Osteoblast (primary cell): Measurements from ENCODE around the gene MYCN. TPM values are rescaled to one million over a fixed set of nuclear protein-coding genes. Genes with fewer than 3 reads are reported as not detected.
A peak's percentile ranks its signal among the peaks of the same experiment; 100 is the strongest.

ENCODE experiments used
- DNase-seq: peaks from one replicate; pipeline ENCODE4 v3.0.0; 2011; ENCODE audit warnings: low spot score, mixed read lengths; ENCODE audit not compliant: insufficient read length; ENCODE audit errors: missing footprints
- H2AFZ ChIP-seq: 2 replicates; pipeline ENCODE4 v1.6.0; 2011; ENCODE audit warnings: mild to moderate bottlenecking, low read length
- H3K27ac ChIP-seq: 2 replicates; pipeline ENCODE4 v1.5.1; 2011; ENCODE audit warnings: mild to moderate bottlenecking, low read depth, low read length, moderate library complexity
- H3K27me3 ChIP-seq: 2 replicates; pipeline ENCODE4 v1.6.0; 2012; ENCODE audit warnings: mild to moderate bottlenecking, control low read depth, inconsistent platforms, low read length, moderate library complexity; ENCODE audit not compliant: insufficient read depth
- H3K36me3 ChIP-seq: 2 replicates; pipeline ENCODE4 v1.5.1; 2011; ENCODE audit warnings: mild to moderate bottlenecking, low read length, control low read depth, moderate library complexity; ENCODE audit not compliant: insufficient read depth
- H3K4me1 ChIP-seq: 2 replicates; pipeline ENCODE4 v1.5.1; 2011; ENCODE audit warnings: mild to moderate bottlenecking, low read length, control low read depth, moderate library complexity; ENCODE audit not compliant: insufficient read depth
- H3K4me2 ChIP-seq: 2 replicates; pipeline ENCODE4 v1.6.0; 2011; ENCODE audit warnings: mild to moderate bottlenecking, low read length; ENCODE audit not compliant: insufficient read depth
- H3K4me3 ChIP-seq: fragments of 200-600 bp; sonication (generic); 3 replicates; pipeline ENCODE4 v1.5.1; 2012; ENCODE audit warnings: mild to moderate bottlenecking, low read length, inconsistent platforms; ENCODE audit not compliant: insufficient read depth
- H3K79me2 ChIP-seq: 2 replicates; pipeline ENCODE4 v1.6.0; 2012; ENCODE audit warnings: mild to moderate bottlenecking, low read length, control low read depth, inconsistent platforms; ENCODE audit not compliant: insufficient read depth
- H3K9me3 ChIP-seq: 2 replicates; pipeline ENCODE4 v1.5.1; 2011; ENCODE audit warnings: low read depth, low read length, control low read depth
- H4K20me1 ChIP-seq: 2 replicates; pipeline ENCODE4 v1.6.0; 2012; ENCODE audit warnings: mild to moderate bottlenecking, low read length, control low read depth; ENCODE audit not compliant: insufficient read depth
- total RNA-seq: library from RNA; depleted of rRNA; stranded (reverse); fragments of >200 nt; gene quantifications from 2 replicates; pipeline ENCODE4 v1.2.3, GENCODE V29; 2012
- TF ChIP-seq, protein P1 (sequence below): IDR thresholded peaks from 2 replicates; pipeline ENCODE4 v1.5.1; 2011; ENCODE audit warnings: mild to moderate bottlenecking, low read depth, low read length, moderate library complexity; ENCODE audit errors: extremely low read depth

Gene MYCN
- total RNA-seq, 1 donor = not detected

GRCh38 chr2:15967415-15968279 lies 27.3 kb downstream of the MYCN start:
- Histone ChIP-seq H3K27ac (no peak overlapping the region), H2AFZ (no peak overlapping the region), H3K4me2 (no peak overlapping the region), H3K36me3 (no peaks in the 10 kb centered on the region), H4K20me1 (no peaks in the 10 kb centered on the region), H3K4me3 (no peak overlapping the region), H3K79me2 (no peaks in the 10 kb centered on the region), H3K9me3 (no peaks in the 10 kb centered on the region), H3K27me3 (no peaks in the 10 kb centered on the region), H3K4me1 (no peaks in the 10 kb centered on the region)
- TF ChIP-seq, protein P1, sequence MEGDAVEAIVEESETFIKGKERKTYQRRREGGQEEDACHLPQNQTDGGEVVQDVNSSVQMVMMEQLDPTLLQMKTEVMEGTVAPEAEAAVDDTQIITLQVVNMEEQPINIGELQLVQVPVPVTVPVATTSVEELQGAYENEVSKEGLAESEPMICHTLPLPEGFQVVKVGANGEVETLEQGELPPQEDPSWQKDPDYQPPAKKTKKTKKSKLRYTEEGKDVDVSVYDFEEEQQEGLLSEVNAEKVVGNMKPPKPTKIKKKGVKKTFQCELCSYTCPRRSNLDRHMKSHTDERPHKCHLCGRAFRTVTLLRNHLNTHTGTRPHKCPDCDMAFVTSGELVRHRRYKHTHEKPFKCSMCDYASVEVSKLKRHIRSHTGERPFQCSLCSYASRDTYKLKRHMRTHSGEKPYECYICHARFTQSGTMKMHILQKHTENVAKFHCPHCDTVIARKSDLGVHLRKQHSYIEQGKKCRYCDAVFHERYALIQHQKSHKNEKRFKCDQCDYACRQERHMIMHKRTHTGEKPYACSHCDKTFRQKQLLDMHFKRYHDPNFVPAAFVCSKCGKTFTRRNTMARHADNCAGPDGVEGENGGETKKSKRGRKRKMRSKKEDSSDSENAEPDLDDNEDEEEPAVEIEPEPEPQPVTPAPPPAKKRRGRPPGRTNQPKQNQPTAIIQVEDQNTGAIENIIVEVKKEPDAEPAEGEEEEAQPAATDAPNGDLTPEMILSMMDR = no peak
- peak; percentile 62 for DNase-seq

- Histone ChIP-seq H3K9me3 (no peaks in the 10 kb centered on the region), H4K20me1 (no peaks in the 10 kb centered on the region), H3K27me3 (no peaks in the 10 kb centered on the region), H3K36me3 (no peaks in the 10 kb centered on the region), H2AFZ (no peak overlapping the region), H3K79me2 (no peaks in the 10 kb centered on the region), H3K4me1 (no peaks in the 10 kb centered on the region), H3K27ac (no peak overlapping the region), H3K4me2 (no peak overlapping the region), H3K4me3 (no peak overlapping the region)
- no peak for DNase-seq
- TF ChIP-seq, protein P1 = no peak
Measured at GRCh38 chr2:15968280-15969178, 28.2 kb downstream of the MYCN start.

GRCh38 chr2:15969214-15969613 lies 28.9 kb downstream of the MYCN start:
- Histone ChIP-seq H3K4me2 (no peak overlapping the region), H3K4me1 (no peaks in the 10 kb centered on the region), H2AFZ (no peak overlapping the region), H3K36me3 (no peaks in the 10 kb centered on the region), H3K27ac (no peak overlapping the region), H3K4me3 (no peak overlapping the region), H3K79me2 (no peaks in the 10 kb centered on the region), H3K27me3 (no peaks in the 10 kb centered on the region), H3K9me3 (no peaks in the 10 kb centered on the region), H4K20me1 (no peaks in the 10 kb centered on the region)
- TF ChIP-seq, protein P1 = no peak
- no peak for DNase-seq

- Histone ChIP-seq H3K36me3 (no peaks in the 10 kb centered on the region), H2AFZ (no peak overlapping the region), H3K9me3 (no peaks in the 10 kb centered on the region), H3K4me3 (no peak overlapping the region), H4K20me1 (no peaks in the 10 kb centered on the region), H3K4me1 (no peaks in the 10 kb centered on the region), H3K79me2 (no peaks in the 10 kb centered on the region), H3K27me3 (no peaks in the 10 kb centered on the region), H3K4me2 (no peak overlapping the region), H3K27ac (no peak overlapping the region)
- TF ChIP-seq, protein P1 = no peak
- no peak for DNase-seq
Measured at GRCh38 chr2:15970701-15971100, 30.4 kb downstream of the MYCN start.
